Skeletal muscle satellite cell (primary cell): ENCODE measurements around the gene RILPL1. TPM values are rescaled to one million over a fixed set of nuclear protein-coding genes. Genes with fewer than 3 reads are reported as not detected.
"Not testable (repeated sequence)": the region's sequence is repeated elsewhere in the genome, so short reads cannot be mapped to it uniquely, and the experiment has no call there.

Experiments used
- H3K27me3 ChIP-seq: 2 replicates; pipeline ENCODE4 v1.7.0; 2013; ENCODE audit warnings: low read length; ENCODE audit not compliant: control insufficient read depth, insufficient read depth
- H3K36me3 ChIP-seq: 2 replicates; pipeline ENCODE4 v1.7.0; 2013; ENCODE audit warnings: mild to moderate bottlenecking, control low read depth, low read length; ENCODE audit not compliant: insufficient read depth
- H3K4me1 ChIP-seq: 2 replicates; pipeline ENCODE4 v1.7.0; 2013; ENCODE audit warnings: low read length; ENCODE audit not compliant: control insufficient read depth, insufficient read depth
- H3K4me2 ChIP-seq: 2 replicates; pipeline ENCODE4 v1.7.0; 2013; ENCODE audit warnings: mild to moderate bottlenecking, low read length
- H3K4me3 ChIP-seq: 2 replicates; pipeline ENCODE4 v1.7.0; 2013; ENCODE audit warnings: low read length
- H3K9ac ChIP-seq: 2 replicates; pipeline ENCODE4 v1.7.0; 2013; ENCODE audit warnings: mild to moderate bottlenecking, low read depth, low read length, moderate library complexity
- H3K9me3 ChIP-seq: replicated peaks from 2 replicates; pipeline ENCODE4 v1.7.0; 2013; ENCODE audit warnings: mild to moderate bottlenecking, control low read depth, low read length
- small RNA-seq: library from RNA; depleted of rRNA; stranded (forward); fragments of <200 nt; gene quantifications from one replicate; pipeline ENCODE3, GENCODE V24; 2012

The RILPL1 gene

GRCh38 chr12:123435636-123436016 lies 97.9 kb downstream of the RILPL1 start:
- H3K36me3 ChIP-seq = no peaks in the 10 kb centered on the region
- H3K4me1 ChIP-seq = peaks cover 5% of the 10 kb centered on the region
- H3K27me3 ChIP-seq = no peaks in the 10 kb centered on the region
- H3K9me3 ChIP-seq = no peaks in the 10 kb centered on the region
- peak overlapping the region; percentile 98 for H3K4me2 ChIP-seq
- H3K4me3 ChIP-seq = peak overlapping the region; percentile 99
- peak overlapping the region; percentile 89 for H3K9ac ChIP-seq

GRCh38 chr12:123433615-123434014 lies 99.9 kb downstream of the RILPL1 start:
- Histone ChIP-seq H3K4me3 (no peak overlapping the region), H3K9me3 (no peaks in the 10 kb centered on the region), H3K9ac (no peak overlapping the region), H3K36me3 (peaks cover 4% of the 10 kb centered on the region), H3K4me2 (no peak overlapping the region), H3K4me1 (peaks cover 5% of the 10 kb centered on the region), H3K27me3 (no peaks in the 10 kb centered on the region)

- H3K9ac ChIP-seq, H3K9me3 ChIP-seq, H3K36me3 ChIP-seq, H3K27me3 ChIP-seq, H3K4me3 ChIP-seq, H3K4me1 ChIP-seq: not testable (repeated sequence)
- H3K4me2 ChIP-seq = peak overlapping the region; percentile 12
Measured at GRCh38 chr12:123431951-123432817, 101.3 kb downstream of the RILPL1 start.

GRCh38 chr12:123429101-123429500 lies 104.4 kb downstream of the RILPL1 start:
- not testable (repeated sequence) for H3K9me3 ChIP-seq, H3K36me3 ChIP-seq, H3K4me2 ChIP-seq, H3K4me3 ChIP-seq, H3K4me1 ChIP-seq, H3K27me3 ChIP-seq, H3K9ac ChIP-seq

- no peaks in the 10 kb centered on the region for H3K4me1 ChIP-seq
- no peak overlapping the region for H3K4me3 ChIP-seq
- H3K36me3 ChIP-seq = peaks cover 6% of the 10 kb centered on the region
- no peaks in the 10 kb centered on the region for H3K9me3 ChIP-seq
- H3K4me2 ChIP-seq = no peak overlapping the region
- no peaks in the 10 kb centered on the region for H3K27me3 ChIP-seq
- H3K9ac ChIP-seq = no peak overlapping the region
Measured at GRCh38 chr12:123428591-123428990, 104.9 kb downstream of the RILPL1 start.

GRCh38 chr12:123427036-123427769 lies 106.3 kb downstream of the RILPL1 start:
- Histone ChIP-seq H3K4me1 (no peaks in the 10 kb centered on the region), H3K9ac (no peak overlapping the region), H3K36me3 (peaks cover 11% of the 10 kb centered on the region)

GRCh38 chr12:123421314-123421713 lies 112.2 kb downstream of the RILPL1 start:
- no peak overlapping the region for H3K4me3 ChIP-seq
- H3K36me3 ChIP-seq = peaks cover 5% of the 10 kb centered on the region
- no peak overlapping the region for H3K4me2 ChIP-seq
- no peak overlapping the region for H3K9ac ChIP-seq
- H3K4me1 ChIP-seq = no peaks in the 10 kb centered on the region
- no peaks in the 10 kb centered on the region for H3K27me3 ChIP-seq
- no peaks in the 10 kb centered on the region for H3K9me3 ChIP-seq

More at GRCh38 chr12:123427036-123427769, 106.3 kb downstream of the RILPL1 start:
- Histone ChIP-seq H3K9me3 (no peaks in the 10 kb centered on the region), H3K27me3 (no peaks in the 10 kb centered on the region), H3K4me2 (no peak overlapping the region), H3K4me3 (no peak overlapping the region)

Small RNA genes within 50 kb of the gene (small RNA-seq; reads per million reads assigned to genes)
- gene AC145423.2 (not detected), gene MIR3908 (not detected)
